ENCODE measurements around the gene CENPN.

The CENPN gene, protein sequence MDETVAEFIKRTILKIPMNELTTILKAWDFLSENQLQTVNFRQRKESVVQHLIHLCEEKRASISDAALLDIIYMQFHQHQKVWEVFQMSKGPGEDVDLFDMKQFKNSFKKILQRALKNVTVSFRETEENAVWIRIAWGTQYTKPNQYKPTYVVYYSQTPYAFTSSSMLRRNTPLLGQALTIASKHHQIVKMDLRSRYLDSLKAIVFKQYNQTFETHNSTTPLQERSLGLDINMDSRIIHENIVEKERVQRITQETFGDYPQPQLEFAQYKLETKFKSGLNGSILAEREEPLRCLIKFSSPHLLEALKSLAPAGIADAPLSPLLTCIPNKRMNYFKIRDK

DNA sequence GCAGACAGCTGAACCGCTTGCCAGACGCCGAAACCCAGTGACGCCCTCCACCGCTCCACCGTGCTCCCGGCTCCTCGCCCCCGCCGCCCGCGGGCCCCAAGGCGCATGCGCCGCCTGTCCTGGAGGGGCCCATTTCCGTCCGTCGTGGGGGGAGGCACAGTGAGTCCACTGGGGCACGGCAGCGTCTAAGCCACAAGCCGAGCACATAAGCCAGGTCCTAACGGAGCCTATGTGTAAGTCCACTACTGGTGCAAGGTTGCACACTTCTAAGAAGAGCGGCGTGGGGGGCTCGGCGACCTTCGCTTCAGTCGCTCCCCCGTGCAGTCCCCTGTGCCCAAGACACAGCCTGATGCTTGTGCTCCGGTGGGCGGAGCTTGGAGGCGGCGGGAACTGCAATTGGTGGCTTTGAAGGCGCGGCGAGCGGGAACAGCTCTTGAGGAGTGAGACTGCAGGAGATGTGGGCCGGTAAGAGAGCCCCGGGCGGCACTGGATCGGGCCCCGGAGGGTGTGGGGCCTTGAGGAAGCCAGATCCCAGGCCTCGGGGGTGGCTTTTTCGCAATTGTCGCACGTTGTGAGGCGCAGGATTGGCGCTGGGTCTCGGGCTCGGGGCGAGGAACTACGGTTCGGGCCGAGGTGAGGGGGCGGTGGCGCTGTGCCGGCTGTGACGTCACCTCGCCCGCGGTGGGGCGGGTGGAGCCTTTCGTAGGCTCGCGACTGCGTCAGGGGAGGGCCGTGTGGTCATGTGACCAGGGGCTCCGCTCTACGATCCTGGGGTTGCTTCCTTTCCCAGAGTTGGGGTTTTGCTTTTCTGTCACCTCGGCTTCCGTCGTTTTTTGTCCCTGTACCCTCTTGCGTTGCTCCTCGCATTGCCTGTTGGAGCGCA lies at the start of gene CENPN, which contains the start of gene CMC2:
TSS of gene CENPN (plus strand) at position 402 of the 883 bp plus-strand sequence. CDS start 4,726 bp downstream, outside the sequence.
TSS of gene CMC2 (minus strand) at position 73 of the 883 bp plus-strand sequence. CDS start 9,491 bp downstream, outside the sequence.
- DNase-seq (ENCODE audit: low read depth in 2 of 2) = peak; percentile 92 to 93

DNA sequence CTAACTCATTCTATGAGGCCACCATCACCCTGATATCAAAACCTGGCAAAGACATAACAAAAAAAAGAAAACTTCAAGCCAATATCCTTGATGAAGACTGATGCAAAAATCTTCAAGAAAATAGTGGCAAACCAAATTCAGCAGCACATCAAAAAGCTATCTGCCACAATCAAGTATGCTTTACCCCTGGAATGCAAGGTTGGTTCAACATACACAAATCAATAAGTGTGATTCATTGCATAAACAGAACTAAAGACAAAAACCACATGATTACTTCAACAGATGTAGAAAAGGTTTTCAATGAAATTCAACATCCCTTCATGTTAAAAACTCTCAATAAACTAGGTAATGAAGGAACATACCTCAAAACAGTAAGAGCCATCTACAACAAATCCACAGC lies 48.7 kb upstream of the CENPN start:
- no peak for DNase-seq (ENCODE audit: low read depth in 2 of 2)

GRCh38 chr16:80962879-80963278 lies 44.1 kb upstream of the CENPN start:
- DNase-seq (ENCODE audit: low read depth in 2 of 2) = no peak

GRCh38 chr16:80964351-80964750 lies 42.7 kb upstream of the CENPN start:
- DNase-seq (ENCODE audit: low read depth in 2 of 2) = no peak

DNA sequence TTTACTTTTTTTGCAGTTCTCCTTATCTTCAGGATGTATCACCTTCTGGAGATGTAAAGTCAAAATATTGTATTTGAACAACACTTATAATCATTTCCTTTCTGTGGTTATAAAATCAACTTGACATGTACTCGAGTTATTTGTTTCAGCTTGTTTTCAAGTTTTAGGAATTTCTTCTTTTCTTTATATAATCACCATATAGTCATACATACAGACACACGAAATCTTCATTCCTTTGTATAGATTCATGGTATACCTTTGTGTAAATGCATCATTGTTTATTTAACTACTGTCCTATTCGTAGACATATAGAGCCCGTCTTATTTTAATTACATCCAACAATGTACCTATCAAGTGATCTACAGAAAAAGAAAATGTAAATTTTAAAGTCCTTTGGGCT lies 40.4 kb upstream of the CENPN start:
- no peak for DNase-seq (ENCODE audit: low read depth in 2 of 2)

DNA sequence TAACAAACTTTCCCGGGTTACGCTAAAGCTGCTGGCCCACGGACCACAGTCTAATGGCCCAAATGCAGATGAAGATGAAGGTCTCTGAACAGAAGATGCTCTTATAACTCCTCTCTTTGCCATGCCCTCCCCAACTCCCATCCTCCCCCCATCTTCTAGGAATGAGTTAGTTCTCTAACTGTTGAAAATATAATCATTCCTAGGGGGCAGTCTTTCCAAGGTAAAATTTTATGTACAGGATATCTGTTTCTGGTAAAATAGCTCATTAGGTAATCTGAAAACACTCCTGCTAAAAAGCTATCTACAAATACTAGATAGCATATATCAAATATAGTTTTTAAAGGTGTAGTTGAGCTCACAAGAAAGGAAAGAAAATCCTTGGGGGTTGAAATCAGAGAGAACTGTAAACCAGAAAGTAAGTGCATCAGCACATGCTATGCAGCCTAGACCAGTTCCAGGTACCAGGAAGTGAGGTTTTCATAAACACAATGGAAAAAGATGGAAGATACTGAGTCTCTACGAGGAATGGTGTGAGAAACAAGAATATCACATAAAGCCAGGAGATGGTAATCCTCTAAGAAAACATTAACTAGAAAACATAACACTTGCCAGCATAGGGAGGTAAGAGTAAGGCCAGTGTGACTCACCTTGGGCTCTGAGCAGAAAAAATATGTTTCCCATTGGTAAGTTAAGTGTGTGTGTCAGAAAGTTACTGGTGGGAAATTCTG lies 38.5 kb upstream of the CENPN start:
- no peak for DNase-seq (ENCODE audit: low read depth in 2 of 2)

DNA sequence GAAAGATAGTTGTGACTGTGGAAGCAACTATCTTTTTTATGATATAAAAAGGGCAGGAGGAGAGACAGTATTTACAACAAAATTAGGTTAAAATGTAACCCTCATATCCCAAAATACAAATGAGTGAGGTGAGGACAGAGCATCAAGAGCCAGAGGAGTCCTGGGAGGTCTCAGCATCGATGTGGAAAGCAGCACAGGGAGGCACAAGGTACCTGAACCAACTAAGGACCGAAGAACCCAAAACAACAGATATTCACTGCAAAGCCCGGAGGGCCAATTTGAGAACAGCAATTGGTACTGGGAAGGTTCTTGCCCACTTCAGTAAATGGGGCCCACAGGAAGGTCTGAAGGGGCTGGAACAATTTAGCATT lies 37.9 kb upstream of the CENPN start:
- DNase-seq (ENCODE audit: low read depth in 2 of 2) = no peak

DNA sequence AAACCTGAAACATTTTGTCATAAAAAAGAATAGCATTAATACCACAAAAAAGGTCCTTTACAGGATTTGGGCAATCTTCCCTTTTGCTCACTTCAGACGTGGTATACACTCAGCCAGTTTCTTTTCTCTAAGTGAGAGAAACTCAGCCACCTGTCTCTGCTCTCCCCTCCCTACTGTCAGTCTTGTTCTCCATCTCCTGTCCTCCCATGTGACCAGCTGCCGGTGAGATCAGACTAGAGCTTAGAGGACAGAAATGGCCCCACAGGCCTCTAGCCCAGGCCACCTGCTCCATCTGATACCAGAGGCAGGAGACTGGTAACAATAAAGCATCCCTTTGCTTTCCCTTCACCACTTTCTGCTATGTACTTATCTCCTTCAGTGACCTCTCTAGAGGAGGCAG lies 35.2 kb upstream of the CENPN start:
- DNase-seq (ENCODE audit: low read depth in 2 of 2) = no peak

DNA sequence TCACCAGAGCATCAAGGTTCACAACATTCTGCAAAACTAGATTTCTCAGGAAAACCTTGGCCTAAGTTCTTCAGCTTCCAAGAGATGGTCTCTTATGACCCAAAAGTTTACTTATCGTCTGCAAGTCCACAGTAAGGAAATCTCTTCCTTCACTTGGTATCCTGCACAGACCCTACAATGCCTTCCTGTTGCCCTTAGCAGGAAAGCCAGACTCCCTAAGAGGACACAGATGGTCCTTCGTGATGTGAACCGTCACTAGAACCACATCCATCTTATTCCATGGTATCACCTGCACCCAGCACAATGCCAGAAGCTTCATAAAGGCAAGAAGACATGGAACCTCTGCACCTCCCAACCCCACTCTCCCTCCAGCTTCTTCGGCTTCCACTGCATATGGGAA lies 34.4 kb upstream of the CENPN start:
- DNase-seq (ENCODE audit: low read depth in 2 of 2) = no peak

GRCh38 chr16:80973991-80974390 lies 33.0 kb upstream of the CENPN start:
- DNase-seq (ENCODE audit: low read depth in 2 of 2) = no peak

GRCh38 chr16:80974649-80975376 lies 32.2 kb upstream of the CENPN start:
- no peak for DNase-seq (ENCODE audit: low read depth in 2 of 2)

- no peak for DNase-seq (ENCODE audit: low read depth in 2 of 2)
Observed at GRCh38 chr16:80976946-80977345, 30.1 kb upstream of the CENPN start.

DNA sequence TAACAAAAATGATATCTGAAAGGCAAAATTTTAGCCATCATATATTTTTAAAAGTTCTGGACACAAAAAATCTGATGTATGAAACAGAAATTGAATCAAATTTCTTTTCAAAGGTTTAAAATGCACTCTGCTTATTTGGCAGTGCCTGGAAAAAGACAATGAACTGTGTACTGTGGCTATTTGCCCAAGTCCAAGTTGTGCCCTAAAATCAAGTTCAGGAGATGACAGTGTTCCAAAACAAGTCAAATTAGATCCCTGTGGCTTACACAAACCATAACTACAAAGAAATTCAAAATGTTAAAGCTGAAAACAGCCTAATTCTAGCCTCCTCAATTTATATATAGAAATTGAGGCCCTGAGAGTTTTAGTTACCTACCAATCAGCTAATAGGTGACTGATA lies 25.9 kb upstream of the CENPN start:
- DNase-seq (ENCODE audit: low read depth in 2 of 2) = no peak

DNA sequence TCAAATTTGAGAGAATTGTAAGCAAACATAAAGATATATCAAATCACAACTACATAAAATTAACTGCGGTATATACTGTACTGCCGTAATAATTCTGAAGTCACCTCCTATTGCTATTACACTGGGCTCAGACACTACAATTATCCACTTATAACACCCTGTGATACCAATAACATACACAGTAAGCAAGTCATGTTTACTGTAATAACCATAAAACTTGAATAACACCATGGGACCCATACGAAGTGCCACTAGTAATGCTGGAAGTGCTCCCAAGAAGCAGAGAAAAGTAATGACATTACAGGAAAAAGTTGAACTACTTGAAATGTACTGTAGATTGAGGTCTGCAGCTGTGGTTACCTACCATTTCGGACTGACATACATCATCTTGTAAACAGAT lies 24.4 kb upstream of the CENPN start:
- no peak for DNase-seq (ENCODE audit: low read depth in 2 of 2)

DNA sequence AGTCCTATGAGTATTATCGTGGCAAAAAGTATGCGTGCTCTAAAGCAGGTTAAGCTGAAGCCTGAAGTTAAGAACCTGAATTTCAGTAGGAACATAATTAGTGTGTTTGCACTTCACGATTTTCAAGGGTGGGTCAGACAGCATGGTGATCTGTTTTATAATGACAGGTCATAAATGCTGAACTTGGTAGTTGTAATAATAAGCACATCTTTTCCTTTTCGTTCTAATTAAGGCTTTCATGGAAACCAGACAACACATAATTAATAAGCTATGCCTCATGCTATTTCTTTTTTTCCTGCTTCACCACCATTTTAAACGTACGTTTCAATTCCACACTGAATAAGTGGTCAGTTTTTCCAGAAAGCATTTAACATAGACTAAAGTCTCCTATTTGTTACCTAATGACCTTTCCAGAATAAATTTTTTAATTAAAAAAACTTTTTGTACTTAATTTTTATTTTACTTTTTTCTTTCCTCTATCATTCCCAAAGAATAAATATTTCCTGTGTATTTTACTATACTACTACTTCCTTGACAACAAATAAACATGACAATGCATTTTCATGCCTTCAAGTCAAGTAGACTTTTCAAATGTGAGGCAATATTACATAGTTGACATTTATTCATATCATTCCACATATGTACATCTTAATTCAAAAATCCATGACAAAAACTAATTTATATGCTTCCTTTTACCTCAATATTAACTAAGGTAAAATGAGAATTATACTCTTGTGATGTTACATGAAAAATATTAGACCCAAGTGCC lies 22.7 kb upstream of the CENPN start:
- DNase-seq (ENCODE audit: low read depth in 2 of 2) = no peak

GRCh38 chr16:80985611-80986010 lies 21.4 kb upstream of the CENPN start:
- DNase-seq (ENCODE audit: low read depth in 2 of 2) = no peak

- no peak for DNase-seq (ENCODE audit: low read depth in 2 of 2)
Observed at GRCh38 chr16:80986557-80986956, 20.5 kb upstream of the CENPN start.

- no peak for DNase-seq (ENCODE audit: low read depth in 2 of 2)
Observed at GRCh38 chr16:80988756-80989155, 18.3 kb upstream of the CENPN start.

- DNase-seq (ENCODE audit: low read depth in 2 of 2) = no peak
Observed at GRCh38 chr16:80989801-80990200, 17.2 kb upstream of the CENPN start.

GRCh38 chr16:80990577-80990976 lies 16.4 kb upstream of the CENPN start:
- DNase-seq (ENCODE audit: low read depth in 2 of 2) = no peak

- no peak for DNase-seq (ENCODE audit: low read depth in 2 of 2)
Observed at GRCh38 chr16:80990978-80991377, 16.0 kb upstream of the CENPN start.
